HS-27A (cell line): ENCODE results near the gene MAST2.
"Not testable (repeated sequence)": the region's sequence is repeated elsewhere in the genome, so short reads cannot be mapped to it uniquely, and the experiment has no call there.

ENCODE experiments used
- DNase-seq: peaks from one replicate; pipeline ENCODE4 v3.0.0-alpha.2; 2012; ENCODE audit warnings: low read depth, missing footprints

Gene MAST2

DNA sequence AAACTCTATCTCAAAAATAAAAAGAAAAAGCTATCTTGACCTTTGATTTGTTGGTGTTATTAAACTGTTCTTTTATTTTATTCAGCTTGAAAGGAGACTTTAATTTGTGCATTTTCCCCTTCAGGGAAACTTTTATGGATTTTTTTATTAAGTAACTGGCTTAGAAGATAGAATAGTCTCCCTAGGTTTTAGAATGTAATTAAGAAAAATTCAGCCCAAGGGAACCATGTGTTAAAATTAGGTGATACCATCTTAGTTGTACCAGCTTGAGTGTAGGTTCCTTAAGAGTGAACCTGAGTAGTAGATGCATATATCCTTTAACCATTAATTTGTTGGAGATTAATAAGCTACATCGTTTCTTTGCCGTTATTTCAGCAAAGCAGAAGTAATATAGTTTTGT lies 11.4 kb downstream of the MAST2 start:
- no peak for DNase-seq

DNA sequence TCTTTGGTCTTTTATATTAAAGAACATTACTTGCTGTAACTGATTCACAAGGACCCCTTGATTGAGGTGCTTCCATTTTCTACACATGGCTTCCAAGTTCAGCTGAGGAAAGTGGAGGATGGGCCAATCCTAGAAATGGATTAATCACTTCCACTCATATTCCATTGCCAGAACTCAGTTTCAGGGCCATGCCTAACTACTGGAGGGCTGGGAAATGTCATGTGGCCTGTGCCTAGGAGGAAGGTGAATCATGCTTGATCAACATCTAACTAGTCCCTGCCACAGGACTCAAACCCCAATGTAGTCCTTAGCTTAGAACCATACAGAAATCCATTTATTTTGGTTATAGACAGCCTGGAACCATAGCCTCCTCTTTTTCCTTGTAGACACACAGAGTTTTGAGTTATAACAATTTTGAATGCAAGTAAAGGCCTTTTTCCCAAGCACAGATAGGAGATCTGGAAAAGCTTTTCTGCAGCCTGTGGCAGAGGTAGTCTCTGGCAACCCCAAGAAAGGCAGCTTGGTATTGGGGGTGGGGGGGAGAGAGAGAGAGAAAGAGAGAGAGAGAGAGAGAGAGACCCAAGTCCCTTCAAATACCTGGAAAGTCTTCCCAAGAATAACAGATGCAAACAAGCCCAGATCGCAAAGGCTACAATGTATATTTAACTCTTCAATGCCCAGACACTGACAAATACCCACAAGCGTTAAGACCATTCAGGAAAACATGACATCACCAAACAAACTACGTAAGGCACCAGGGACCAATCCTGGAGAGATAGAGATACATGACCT lies 12.5 kb downstream of the MAST2 start:
- DNase-seq, result no peak

DNA sequence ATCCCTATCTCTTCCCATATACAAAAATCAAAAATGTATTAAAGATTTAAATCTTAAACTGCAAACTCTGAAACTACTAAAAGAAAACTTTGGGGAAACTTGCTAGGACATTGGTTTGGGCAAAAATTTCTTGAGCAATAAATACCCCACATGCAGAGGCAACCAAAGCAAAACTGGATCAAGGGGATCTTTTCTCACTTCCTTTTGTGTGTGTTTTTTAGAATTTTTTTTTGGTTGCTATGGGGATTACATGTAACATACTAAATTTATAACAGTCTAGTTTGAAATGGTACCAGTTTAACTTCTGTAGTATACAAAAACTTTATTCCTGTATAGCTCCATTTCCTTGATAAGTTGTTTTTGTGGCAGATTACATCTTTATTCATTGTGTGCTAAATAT lies 16.8 kb downstream of the MAST2 start:
- DNase-seq, result no peak

DNA sequence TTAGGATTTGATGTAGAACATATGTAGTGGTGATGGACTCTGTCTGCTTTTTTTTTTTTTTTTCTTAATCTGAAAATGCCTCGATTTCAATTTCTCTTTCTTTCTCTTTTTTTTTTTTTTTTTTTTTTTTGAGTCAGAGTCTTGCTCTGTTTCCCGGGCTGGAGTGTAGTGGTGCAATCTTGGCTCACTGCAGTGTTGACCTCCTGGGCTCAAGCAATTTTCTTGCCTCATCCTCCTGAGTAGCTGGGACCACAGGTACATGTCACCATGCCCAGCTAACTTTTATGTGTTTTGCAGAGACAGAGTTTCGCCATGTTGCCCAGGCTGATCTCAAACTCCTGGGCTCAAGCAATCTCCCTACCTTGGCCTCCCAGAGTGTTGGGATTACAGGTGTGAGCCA lies 17.4 kb downstream of the MAST2 start:
- no peak for DNase-seq

DNA sequence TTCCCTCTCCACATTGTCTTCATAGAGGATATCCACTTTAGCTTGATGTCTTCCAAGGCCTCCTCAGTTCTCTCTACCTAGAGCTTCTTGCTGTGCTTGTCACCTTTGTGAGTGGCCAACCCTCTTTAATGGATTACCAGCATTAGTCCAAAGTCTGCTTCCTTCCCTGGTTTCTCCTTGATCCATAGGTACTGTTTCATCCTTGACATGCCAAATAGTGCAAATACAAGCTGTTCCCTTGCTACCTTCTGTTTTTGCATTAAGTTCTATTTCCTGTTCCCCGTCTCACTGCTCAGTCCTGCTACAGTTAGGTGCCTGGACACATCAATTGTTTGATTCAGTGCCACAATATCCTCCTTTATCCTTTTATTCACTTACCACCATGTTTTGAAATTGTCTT lies 19.2 kb downstream of the MAST2 start:
- no peak for DNase-seq

DNA sequence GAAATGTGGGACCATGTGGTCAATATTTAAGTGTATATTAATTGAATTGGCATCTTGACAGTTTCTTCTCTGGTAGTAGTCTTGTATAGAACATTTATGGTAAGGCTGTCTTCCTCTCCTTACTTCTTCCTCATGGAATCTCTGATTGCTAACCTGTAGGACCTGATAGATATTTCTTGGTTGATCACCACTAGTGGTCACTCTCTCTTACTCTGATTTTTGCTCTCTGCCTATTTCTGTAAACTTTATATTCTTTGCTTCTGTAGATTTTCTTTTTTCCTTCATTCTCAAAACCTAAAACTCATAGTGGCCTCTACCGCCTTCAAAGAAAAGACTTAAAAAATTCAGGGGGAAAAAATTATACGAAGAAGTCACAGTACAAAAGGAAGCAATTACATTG lies 21.2 kb downstream of the MAST2 start:
- no peak for DNase-seq

DNA sequence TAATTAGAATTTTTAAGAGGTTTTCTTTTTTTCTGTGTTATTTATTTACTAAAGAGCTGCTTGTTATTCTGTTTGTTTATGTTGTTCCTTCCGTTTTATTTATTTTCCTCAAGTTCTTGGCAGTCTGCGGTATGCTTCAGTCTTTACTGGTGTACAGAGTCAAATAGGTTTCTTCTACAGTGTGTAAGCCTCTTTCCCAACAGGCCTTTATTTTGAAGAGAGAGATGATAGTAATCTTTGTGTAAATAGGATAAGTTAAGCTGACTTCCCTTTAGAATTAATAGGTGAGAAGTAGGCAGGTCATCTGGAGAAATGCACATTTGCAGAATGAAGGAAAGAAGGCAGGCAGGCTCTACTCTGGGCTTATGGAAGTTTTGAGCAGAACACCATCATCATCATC lies 23.8 kb downstream of the MAST2 start:
- no peak for DNase-seq

DNA sequence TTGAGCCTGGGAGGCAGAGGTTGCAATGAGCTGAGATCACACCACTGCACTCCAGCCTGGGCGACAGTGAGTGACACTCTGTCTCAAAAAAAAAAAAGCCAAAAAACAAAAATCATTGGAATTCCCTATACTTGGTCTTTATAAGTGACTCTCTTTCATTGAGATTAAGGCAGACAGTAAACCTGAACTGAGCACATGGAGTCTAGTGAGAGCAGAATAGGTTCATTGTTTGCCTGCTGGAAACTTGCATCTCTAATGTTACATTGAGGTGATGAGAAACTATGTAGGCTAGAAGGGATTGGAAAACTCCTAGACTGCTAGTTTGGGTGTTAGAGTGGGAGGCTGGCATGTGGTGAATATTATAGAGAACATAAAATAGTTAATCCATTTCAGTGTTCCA lies 25.4 kb downstream of the MAST2 start:
- no peak for DNase-seq

DNA sequence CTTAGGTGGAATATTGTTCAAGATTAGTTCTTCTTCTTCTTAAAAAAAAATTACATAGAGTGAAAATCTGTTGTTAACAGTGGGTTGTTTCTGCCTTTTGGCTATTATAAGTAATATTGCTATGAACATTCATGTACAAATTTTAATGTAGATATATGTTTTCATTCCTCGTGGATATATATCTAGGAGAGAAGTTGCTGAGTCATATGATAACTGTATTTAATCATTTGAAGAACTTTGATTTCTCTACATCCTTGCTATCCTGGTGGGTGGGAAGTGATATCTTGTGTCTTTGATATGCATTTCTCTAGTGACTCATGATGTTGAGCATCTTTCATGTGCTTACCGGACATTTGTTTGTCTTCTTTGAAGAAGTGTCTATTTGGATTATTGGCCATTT lies 29.9 kb downstream of the MAST2 start:
- no peak for DNase-seq

DNA sequence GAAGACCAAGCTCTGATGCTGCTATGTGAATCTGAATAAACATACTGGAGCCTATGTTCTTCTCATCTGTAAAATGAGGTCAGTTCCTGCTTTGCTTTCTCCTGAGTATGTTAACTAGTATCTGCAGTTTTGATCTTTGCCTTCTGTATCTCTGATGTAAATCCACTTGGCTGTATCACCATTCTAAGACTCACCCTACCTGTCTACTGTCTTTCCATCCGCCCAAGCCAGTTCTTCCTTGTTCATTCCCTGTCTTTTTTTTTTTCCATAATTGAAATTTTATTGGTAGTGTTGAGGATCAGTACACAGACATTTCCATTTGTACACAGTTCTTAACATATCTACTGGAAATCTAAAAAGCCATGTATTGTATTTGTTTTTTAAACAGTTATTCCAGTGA lies 31.3 kb downstream of the MAST2 start:
- DNase-seq, result no peak

DNA sequence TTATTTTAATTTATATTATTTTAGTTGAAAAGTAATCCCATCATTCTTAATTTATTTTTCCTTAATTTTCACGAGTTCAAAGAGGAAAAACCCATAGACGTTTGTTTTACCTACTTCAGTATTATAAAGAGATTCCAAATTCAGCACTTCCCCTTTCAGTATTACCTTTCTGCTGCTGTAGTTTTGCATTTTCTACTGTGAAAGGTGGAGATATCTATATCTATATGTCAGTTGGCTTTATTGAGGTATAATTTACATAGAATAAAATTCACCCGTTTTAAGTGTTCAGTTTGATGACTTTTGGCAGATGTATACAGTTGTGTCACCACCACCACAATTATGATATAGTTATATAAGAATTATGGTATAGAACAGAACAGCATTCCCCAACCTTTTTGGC lies 33.0 kb downstream of the MAST2 start:
- DNase-seq, result no peak

DNA sequence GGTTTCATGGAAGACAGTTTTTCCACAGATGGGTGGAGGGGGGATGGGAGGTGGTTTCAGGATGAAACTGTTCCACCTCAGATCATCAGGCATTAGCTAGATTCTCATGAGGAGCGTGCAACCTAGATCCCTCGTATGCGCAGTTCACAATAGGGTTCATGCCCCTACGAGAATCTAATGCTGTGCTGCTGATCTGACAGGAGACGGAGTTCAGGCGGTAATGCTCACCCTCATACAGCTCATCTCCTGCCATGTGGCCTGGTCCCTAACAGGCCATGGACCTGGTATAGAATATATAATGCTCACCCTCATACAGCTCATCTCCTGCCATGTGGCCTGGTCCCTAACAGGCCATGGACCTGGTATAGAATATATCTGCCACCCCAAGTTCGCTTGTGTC lies 33.4 kb downstream of the MAST2 start:
- DNase-seq, result not testable (repeated sequence)

DNA sequence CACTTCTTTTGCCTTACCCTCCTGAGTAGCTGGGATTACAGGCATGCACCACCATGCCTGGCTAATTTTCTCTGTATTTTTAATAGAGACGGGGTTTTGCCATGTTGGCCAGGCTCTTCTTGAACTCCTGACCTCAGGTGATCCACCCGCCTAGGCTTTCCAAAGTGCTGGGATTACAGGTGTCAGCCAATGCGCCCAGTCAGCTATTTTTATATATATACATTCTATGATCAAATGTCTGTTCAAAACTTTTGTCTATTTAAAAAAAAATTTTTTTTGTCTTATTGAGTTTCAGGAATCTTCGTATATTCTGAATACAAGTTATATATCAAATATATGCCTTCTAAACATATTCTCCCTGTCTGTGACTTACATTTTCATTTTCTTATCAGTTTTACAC lies 34.9 kb downstream of the MAST2 start:
- DNase-seq, result not testable (repeated sequence)

DNA sequence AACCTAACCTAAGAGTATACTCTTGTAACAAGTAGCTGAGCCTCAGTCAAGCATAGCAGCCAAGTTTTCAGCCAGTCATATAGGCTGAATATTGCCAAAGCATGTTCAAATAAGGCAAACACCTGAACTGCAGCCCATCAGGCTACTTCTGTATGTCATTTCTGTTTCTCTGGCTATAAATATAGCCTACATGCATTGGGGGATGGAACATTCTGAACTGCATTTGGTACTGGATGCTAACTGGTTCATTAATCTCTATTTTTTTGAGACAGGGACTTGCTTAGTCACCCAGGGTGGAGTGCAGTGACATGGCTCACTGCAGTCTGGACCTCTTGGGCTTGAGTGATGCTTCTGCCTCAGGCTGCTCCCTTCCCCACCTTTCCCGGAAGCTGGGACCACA lies 37.3 kb downstream of the MAST2 start:
- DNase-seq, result no peak

DNA sequence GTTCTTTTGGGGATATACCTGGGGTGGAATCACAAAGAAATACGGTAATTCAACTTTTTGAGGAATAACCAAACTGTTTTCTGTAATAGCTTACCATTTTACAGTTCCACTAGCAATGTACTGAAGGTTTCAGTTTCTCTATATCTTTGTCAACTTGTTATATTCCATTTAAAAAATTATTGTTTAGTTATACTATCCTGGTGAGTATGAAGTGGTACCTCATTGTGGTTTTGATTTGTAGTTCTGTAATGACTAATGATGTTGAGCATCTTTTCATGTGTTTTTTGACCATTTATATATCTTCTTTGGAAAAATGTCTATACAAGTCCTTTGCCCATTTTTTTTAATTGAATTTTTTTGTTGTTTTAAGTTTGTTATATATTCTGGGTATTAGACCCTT lies 39.4 kb downstream of the MAST2 start:
- no peak for DNase-seq

DNA sequence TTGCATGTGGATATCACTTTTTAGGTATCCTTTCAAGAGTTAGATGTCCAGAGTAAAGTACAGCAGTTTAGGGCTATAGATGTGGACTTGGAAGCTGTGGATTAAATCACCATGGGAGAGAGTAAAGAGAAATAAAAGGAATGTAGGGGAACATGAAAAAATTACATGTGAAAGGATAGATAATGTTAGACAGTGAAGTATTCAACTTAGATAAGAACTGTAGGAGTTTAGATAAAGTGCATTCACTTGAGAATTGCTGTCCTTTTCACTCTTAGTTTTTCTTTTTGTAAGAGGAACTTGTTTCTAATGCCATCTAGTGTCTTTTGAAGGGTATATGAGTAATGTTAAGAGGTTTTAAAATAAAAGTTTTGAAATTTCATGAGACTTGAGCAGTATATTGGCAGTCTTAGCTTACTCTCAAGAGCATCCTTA lies 40.1 kb downstream of the MAST2 start:
- no peak for DNase-seq

DNA sequence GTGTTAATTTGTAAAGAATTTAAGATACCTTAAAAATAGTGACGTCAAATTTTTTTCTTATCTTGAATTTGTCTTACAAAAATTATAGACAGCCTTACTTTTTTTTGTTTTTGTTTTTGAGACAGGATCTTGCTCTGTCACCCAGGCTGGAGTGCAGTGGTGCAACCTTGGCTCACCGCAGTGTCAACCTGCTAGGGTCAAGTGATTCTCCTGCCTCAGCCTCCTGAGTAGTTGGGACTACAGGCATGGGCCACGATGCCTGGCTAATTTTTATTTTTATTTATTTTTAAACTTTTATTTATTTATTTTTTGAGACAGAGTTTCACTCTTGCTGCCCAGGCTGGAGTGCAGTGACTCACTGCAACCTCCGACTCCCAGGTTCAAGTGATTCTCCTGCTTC lies 40.6 kb downstream of the MAST2 start:
- not testable (repeated sequence) for DNase-seq

DNA sequence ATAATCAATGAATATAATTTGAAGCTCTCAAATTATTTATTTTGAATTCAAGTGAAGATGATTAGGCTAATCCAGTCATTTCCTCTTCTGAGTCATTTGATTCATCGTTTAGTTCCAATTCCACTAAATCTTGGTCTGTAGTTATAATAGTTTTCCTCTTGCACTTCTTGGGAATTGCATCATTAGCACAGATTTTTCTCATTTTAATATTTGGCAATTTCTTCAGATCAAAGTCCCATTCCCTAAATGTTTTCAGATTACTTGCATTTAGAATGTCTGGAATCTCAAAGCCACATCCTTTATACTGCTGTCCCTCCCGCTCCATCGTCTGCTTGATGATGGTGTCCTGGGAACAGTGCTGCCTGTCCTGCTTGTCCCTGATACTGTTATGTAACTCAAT lies 43.5 kb downstream of the MAST2 start:
- no peak for DNase-seq

DNA sequence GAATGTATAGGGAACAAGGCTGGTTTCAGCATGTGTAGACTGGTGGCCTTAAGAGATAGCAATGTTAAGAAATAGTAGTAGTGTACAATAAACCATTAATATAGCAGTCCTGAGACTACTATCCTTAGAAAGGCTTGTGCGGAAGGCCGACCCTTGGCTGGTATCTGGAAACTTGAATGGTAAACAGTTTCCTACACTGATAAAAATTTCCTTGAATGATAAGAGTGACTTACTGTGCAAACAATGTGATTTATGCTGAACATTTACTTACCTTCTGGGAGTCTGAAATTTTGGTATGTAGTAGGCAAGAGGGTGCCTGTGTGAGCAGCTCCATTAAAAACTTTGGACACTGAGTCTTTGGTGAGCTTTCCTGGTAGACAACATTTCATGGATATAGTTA lies 44.7 kb downstream of the MAST2 start:
- no peak for DNase-seq

DNA sequence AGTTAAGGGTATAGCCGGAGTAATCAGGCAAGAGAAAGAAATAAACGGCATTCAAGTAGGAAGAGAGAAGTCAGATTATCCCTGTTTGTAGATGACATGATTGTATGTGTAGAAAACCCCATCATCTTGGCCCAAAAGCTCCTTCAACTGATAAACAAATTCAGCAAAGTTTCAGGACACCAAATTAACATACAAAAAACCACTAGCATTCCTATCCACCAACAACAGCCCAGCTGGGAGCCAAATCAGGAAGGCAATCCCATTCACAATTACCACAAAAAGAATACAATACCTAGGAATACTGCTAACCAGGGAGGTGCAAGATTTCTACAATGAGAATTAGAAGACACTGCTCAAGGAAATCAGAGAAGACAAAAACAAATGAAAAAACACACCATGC lies 45.3 kb downstream of the MAST2 start:
- DNase-seq, result no peak

DNA sequence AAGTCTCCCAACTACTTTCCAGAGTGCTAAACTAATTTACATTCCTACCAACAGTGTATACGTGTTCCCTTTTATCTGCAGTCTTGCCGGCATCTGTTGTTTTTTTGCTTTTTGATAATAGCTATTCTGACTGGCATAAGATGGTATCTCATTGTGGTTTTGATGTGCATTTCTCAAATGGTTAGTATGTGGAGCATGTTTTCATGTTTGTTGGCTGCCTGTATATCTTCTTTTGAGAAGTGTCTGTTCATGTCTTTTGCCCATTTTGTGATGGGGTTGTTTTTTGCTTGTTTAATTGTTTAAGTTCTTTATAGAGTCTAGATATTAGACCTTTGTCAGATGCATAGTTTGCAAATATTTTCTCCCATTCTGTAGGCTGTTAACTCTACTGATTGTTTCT lies 46.6 kb downstream of the MAST2 start:
- no peak for DNase-seq

DNA sequence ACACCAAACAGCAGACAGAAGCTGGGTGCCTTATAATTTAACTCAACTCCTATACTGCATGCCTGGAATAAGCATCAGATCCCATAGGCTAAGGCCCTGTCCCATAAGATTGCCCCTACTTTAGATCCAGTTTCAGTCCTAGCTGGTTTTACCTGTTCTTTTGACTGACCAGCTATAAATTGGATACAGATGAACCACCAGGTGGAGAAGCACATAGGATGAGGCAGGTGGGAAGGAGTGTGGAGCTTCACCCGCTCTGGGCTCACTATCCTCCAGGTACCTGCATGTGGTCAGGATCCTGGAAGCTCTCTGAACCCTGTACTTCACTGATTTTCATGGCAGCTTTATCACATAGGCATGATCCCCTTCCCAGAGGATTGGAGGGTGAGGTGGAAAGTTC lies 51.3 kb downstream of the MAST2 start:
- no peak for DNase-seq

DNA sequence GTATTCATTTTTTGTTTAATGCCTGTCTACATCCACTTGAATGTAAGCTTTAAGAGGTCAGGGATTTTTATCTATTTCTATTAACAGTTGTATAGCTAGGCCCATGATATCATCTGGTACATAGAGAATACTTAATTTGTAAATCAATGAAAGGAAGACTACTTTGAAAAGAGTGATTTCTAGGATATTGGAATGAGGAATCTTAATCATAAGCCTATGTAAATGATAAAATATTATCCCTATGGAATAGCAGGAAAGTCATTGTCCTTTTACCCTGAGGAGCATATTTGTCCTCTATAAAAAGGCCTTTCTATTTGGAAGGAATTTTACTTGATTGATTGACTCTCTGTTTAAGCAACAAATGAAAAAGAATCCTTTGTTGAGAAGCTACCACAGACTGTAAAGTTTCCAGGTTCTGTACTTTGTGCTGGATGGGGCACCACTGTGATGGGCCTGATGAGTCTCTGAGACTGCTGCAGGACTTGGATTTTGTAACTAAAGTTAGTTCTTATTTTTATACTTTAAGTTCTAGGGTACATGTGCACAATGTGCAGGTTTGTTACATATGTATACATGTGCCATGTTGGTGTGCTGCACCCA lies 53.8 kb downstream of the MAST2 start:
- DNase-seq, result no peak
